HepG2 (cell line): ENCODE data around the gene PLEKHA5. TPM values are rescaled to one million over a fixed set of nuclear protein-coding genes. Genes with fewer than 3 reads are reported as not detected.

Experiments
- polyA plus RNA-seq, 8 experiments: library from polyadenylated mRNA; depleted of rRNA in 3 of 8; stranded (reverse) in 7 of 8; unstranded in 1 of 8; fragments of >200 nt; fragmentation: Illumina TruSeq in 4 of 8; extraction: Trizol in 4 of 8; gene quantifications; 2 replicates each; pipeline versions ENCODE4 v1.2.1 to v1.2.3, GENCODE V29; 2011 to 2016; ENCODE audit warnings: low read depth in 4 of 8, missing spikeins in 1 of 8, mixed read lengths in 1 of 8; ENCODE audit not compliant: insufficient read depth in 1 of 8
- small RNA-seq, 3 experiments: library from RNA; depleted of rRNA; stranded (forward); fragments of <200 nt; gene quantifications; one replicate each; pipeline ENCODE3, GENCODE V24; 2012; ENCODE audit warnings: low read depth in 2 of 3, low replicate concordance in 1 of 3; ENCODE audit not compliant: insufficient read length in 3 of 3, insufficient read depth in 2 of 3
- total RNA-seq, 5 experiments: library from RNA; depleted of rRNA; stranded (reverse); fragments of >200 nt; fragmentation: Illumina TruSeq; extraction: Trizol; gene quantifications; 2 replicates each; pipeline ENCODE4 v1.2.3, GENCODE V29; 2016; ENCODE audit warnings: low read depth in 1 of 5

Gene PLEKHA5
- total and polyA plus RNA-seq, 2 of the 13 experiments (the other 11 are each of a cell fraction or from before 2014, with no cell fraction given) = 4.2 to 15.4 TPM

Small RNA genes within 50 kb of the gene (small RNA-seq; reads per million reads assigned to genes)
- gene AC091805.2 (0 reads per million in 3 experiments), gene RN7SL67P (0 reads per million in 3 experiments)
